ENCODE measurements around the gene ETV6.

- TF ChIP-seq CTCF (IDR thresholded peaks at IDR 0.05) (no peak), POLR2A (IDR thresholded peaks at IDR 0.05) (no peak)
Observed at GRCh38 chr12:11710906-11711305, 61.4 kb downstream of the ETV6 start.
